Tibial nerve (tissue), 4 donors: ENCODE results near the gene ZNF844. TPM values are rescaled to one million over a fixed set of nuclear protein-coding genes. Genes with fewer than 3 reads are reported as not detected.

ENCODE experiments used
- DNase-seq, 2 donors: peaks; one replicate each; pipeline ENCODE4 v3.0.0-alpha.2; 2019; ENCODE audit warnings: low spot score in 2 of 2
- H3K27ac ChIP-seq, 4 donors: fragments of 200-600 bp; sonication (generic) in 3 of 4; one replicate each; pipeline ENCODE4 v1.5.1; 2017 to 2019; ENCODE audit warnings: mild to moderate bottlenecking in 1 of 4
- H3K27me3 ChIP-seq, 2 donors: fragments of 200-600 bp; sonication (generic) in 1 of 2; one replicate each; pipeline versions ENCODE4 v1.5.1 to v1.6.0; 2017 to 2019
- H3K36me3 ChIP-seq, 3 donors: fragments of 200-600 bp; sonication (generic); one replicate each; pipeline ENCODE4 v1.5.1; 2018 to 2019
- H3K4me1 ChIP-seq, 4 donors: fragments of 200-600 bp; sonication (generic) in 3 of 4; one replicate each; pipeline ENCODE4 v1.5.1; 2017 to 2019
- H3K4me3 ChIP-seq, 4 donors: fragments of 200-600 bp; sonication (generic) in 3 of 4; one replicate each; pipeline ENCODE4 v1.5.1; 2017 to 2019; ENCODE audit warnings: mild to moderate bottlenecking in 1 of 4, moderate library complexity in 1 of 4
- H3K9me3 ChIP-seq, 4 donors: fragments of 200-600 bp; sonication (generic) in 3 of 4; one replicate each; pipeline ENCODE4 v1.5.1; 2017 to 2019
- CTCF ChIP-seq, 5 experiments: fragments of 200-600 bp in 3 of 5; fragments of 450-650 bp in 2 of 5; sonication (generic) in 3 of 5; IDR thresholded peaks; one replicate each; pipeline ENCODE4 v1.5.1; 2016 to 2019; ENCODE audit warnings: antibody characterized with exemption in 5 of 5, mild to moderate bottlenecking in 3 of 5, moderate library complexity in 2 of 5
- EP300 ChIP-seq, 2 donors: sonication (generic); formaldehyde crosslinking; IDR thresholded peaks; one replicate each; pipeline ENCODE4 v1.6.1; 2017; ENCODE audit warnings: antibody characterized with exemption in 2 of 2, mild to moderate bottlenecking in 1 of 2
- POLR2A ChIP-seq, 2 donors: fragments of 450-650 bp; IDR thresholded peaks; one replicate each; pipeline ENCODE4 v1.6.1; 2017; ENCODE audit warnings: antibody characterized with exemption in 2 of 2, mild to moderate bottlenecking in 2 of 2, moderate library complexity in 2 of 2
- WGBS, 2 donors: methylation state at CpG; one replicate each; pipeline ENCODE4 v1.1.5; 2018; 5-methylcytosine and 5-hydroxymethylcytosine counted together
- total RNA-seq, 4 donors: library from RNA; depleted of rRNA; stranded (reverse); fragments of >200 nt; gene quantifications; one replicate each; pipeline ENCODE4 v1.1.0, GENCODE V29; 2016

Gene ZNF844
- 10 to 100 TPM in 3 of 4 donors, 1 to 10 TPM in 1; 9.3 to 16.5 (median 13.7) TPM for total RNA-seq

- Histone ChIP-seq H3K9me3 (peaks cover 0 to 42% (median 12%) of the 10 kb centered on the region in 4 donors), H3K27me3 (no peaks in the 10 kb centered on the region), H3K36me3 (peaks cover 0 to 40% (median 0%) of the 10 kb centered on the region in 3 donors), H3K4me1 (peaks cover 0 to 20% (median 11%) of the 10 kb centered on the region in 4 donors), H3K27ac (peak within 1 kb of the TSS; percentile 90 to 97 (median 96)), H3K4me3 (peak within 1 kb of the TSS; percentile 53 to 88 (median 84))
- WGBS, 2 donors = 4 to 6% methylated on average over 27 to 38 of the region's 66 CpGs
- peak in 2 of 5 experiments; percentile 21 to 56 for TF ChIP-seq CTCF (IDR thresholded peaks at IDR 0.05)
- TF ChIP-seq POLR2A (IDR thresholded peaks at IDR 0.05) = peak; percentile 90 to 96
- TF ChIP-seq EP300 (IDR thresholded peaks at IDR 0.05) = peak; percentile 77 to 99
- DNase-seq = peak; percentile 98 to 99
These were observed at the start of gene ZNF844 for GRCh38 chr19:12064590-12065538. Gene ZNF844, plus strand, starts transcription at chr19:12064731. Its CDS starts 143 bp downstream, at chr19:12064874.

GRCh38 chr19:12015015-12015752 is 49.3 kb upstream of the ZNF844 start:
- DNase-seq = no peak
- no peak for TF ChIP-seq CTCF (IDR thresholded peaks at IDR 0.05)
- TF ChIP-seq EP300 (IDR thresholded peaks at IDR 0.05) = no peak
- no peak for TF ChIP-seq POLR2A (IDR thresholded peaks at IDR 0.05)
- Histone ChIP-seq H3K27ac (no peak overlapping the region), H3K4me3 (no peak overlapping the region), H3K4me1 (no peaks in the 10 kb centered on the region), H3K9me3 (peaks cover 0 to 96% (median 26%) of the 10 kb centered on the region in 4 donors), H3K36me3 (peaks cover 5 to 84% (median 13%) of the 10 kb centered on the region in 3 donors), H3K27me3 (no peaks in the 10 kb centered on the region)
- WGBS, 2 donors = 97% methylated on average over 9 of the region's 9 CpGs

GRCh38 chr19:12015753-12016116 is 48.8 kb upstream of the ZNF844 start:
- Histone ChIP-seq H3K36me3 (peaks cover 5 to 88% (median 13%) of the 10 kb centered on the region in 3 donors), H3K4me1 (no peaks in the 10 kb centered on the region), H3K27ac (no peak overlapping the region), H3K4me3 (no peak overlapping the region), H3K27me3 (no peaks in the 10 kb centered on the region), H3K9me3 (peaks cover 0 to 96% (median 25%) of the 10 kb centered on the region in 4 donors)
- TF ChIP-seq POLR2A (IDR thresholded peaks at IDR 0.05) = no peak
- TF ChIP-seq EP300 (IDR thresholded peaks at IDR 0.05) = no peak
- WGBS, 2 donors = 70 to 73% methylated on average over 2 of the region's 2 CpGs
- no peak for DNase-seq

- peaks cover 0 to 10% (median 0%) of the 10 kb centered on the region in 3 donors for H3K36me3 ChIP-seq
- WGBS, 2 donors = 77 to 83% methylated on average over 2 of the region's 2 CpGs
- peaks cover 0 to 22% (median 2%) of the 10 kb centered on the region in 4 donors for H3K4me1 ChIP-seq
- peak overlapping the region in 1 of 4 donors; percentile 95 for H3K27ac ChIP-seq
- no peaks in the 10 kb centered on the region for H3K27me3 ChIP-seq
- DNase-seq = no peak
- H3K9me3 ChIP-seq = no peaks in the 10 kb centered on the region
- no peak overlapping the region for H3K4me3 ChIP-seq
- TF ChIP-seq EP300 (IDR thresholded peaks at IDR 0.05) = no peak
- no peak for TF ChIP-seq CTCF (IDR thresholded peaks at IDR 0.05)
- TF ChIP-seq POLR2A (IDR thresholded peaks at IDR 0.05) = no peak
These were observed 30.3 kb upstream of the ZNF844 start for GRCh38 chr19:12034198-12034597.

- peaks cover 0 to 7% (median 0%) of the 10 kb centered on the region in 3 donors for H3K36me3 ChIP-seq
- no peaks in the 10 kb centered on the region for H3K9me3 ChIP-seq
- TF ChIP-seq POLR2A (IDR thresholded peaks at IDR 0.05) = no peak
- TF ChIP-seq EP300 (IDR thresholded peaks at IDR 0.05) = no peak
- TF ChIP-seq CTCF (IDR thresholded peaks at IDR 0.05) = no peak
- 21 to 30% methylated on average over 8 of the region's 8 CpGs for WGBS, 2 donors
- H3K4me1 ChIP-seq = peaks cover 0 to 22% (median 2%) of the 10 kb centered on the region in 4 donors
- DNase-seq = peak in 1 of 2 donors; percentile 8
- peak overlapping the region; percentile 83 to 96 (median 92) for H3K27ac ChIP-seq
- peak overlapping the region; percentile 81 to 94 (median 94) for H3K4me3 ChIP-seq
- H3K27me3 ChIP-seq = no peaks in the 10 kb centered on the region
These were observed 29.9 kb upstream of the ZNF844 start for GRCh38 chr19:12034620-12035019.
